GM19455 (cell line): ENCODE data around the gene APBB3.

Source experiments
- ATAC-seq: cut with Tn5 transposase; IDR thresholded peaks from one replicate; pipeline ENCODE4 v1.9.1; 2021; ENCODE audit not compliant: unreplicated experiment

The APBB3 gene

DNA sequence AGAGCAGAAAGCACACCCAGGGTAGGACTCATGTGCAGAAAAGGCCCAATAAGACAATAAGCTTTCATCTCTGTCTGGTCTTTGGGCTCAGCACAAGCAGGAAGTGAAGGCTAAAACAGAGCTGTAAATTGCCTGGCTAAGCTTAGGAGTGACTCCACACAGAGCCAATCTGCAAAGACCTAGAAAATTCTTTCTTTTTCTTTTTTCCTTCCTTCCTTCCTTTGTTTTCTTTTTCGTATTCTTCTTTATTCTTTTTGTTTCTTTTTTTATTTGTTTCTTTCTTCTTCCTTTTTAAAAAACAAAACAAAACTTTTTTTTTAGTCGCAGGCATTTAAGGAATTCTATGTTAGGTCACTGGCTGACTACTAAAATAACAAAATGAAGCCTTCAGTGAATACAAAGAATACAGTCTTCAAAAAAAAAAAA, 12.4 kb upstream of the APBB3 start:
- no peak for ATAC-seq

DNA sequence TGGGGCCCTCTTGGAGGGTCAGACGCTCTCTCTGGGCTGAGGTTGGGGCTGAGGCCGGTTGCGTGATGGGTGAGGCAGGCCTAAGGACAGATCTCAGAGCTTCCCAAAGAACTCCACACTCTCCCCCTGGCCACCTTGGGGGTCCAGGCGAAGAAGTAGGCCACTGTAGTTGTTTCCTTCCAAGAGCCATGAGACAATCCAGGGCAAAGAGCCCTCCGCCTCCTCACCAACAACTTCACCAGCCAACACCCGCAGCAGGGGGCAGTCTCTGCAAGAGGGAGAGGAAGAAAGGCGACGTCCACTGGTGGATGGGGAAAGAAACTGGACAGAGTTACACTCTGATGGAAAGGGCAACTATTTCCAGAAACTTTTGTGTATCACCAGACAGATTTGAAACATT, 10.9 kb upstream of the APBB3 start:
- no peak for ATAC-seq

DNA sequence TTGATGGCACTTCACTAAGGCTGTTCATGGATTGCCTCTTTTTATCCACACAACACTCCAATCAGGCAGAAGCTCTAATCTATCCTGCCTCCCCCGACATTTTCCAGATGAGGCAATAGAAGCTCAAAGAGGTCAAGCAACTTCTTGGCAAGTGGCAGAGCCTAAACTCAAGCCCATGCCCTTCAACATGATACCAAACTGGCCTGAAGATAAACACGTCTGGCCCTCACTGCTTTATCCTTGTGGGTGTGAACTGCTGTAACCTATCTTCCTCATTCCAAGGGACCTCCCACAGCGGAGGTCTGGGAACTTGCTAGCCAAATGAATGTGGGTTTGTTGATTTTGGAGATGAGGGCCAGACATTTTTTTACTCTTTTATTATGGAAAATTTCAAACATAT, 9.8 kb upstream of the APBB3 start:
- no peak for ATAC-seq

DNA sequence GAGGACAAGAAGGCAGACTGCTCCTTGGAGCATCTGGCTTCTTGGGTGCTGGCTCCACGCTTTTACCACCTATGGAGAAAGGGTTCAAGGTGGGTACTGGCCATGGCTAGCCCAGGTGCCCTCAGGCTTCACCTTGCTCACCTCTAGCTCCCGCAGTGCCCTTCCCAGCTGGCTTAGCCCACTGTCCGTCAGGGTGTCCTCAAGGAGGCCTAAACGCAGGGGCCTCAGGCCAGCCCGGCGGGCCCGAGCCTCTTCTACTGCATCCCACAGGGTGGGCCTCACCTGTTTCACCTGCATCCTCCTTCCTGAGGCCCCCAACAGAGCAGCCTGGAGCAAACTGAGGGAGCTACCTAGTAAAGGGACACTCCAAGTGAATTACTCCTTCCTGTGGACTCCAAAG, 9.3 kb upstream of the APBB3 start:
- no peak for ATAC-seq

DNA sequence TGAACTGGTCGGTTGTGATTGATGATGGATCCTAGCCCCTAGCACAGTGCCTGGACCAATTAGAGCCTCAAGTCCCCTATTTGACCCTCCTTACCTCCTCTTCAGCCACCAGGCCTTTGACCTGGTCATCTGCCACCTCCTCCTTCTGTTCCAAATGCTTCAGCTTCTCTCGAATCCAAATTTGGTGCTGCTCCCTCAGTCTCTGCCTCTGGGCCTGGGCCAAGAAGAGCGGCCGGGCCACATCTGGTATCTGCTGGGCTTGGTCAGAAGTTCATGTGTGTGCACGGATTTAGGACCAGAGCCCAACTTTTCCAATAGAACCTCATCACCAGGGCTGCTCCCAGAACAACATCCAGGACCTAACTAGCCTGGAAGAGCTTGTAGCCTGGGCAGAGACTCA, 6.7 kb upstream of the APBB3 start:
- no peak for ATAC-seq

DNA sequence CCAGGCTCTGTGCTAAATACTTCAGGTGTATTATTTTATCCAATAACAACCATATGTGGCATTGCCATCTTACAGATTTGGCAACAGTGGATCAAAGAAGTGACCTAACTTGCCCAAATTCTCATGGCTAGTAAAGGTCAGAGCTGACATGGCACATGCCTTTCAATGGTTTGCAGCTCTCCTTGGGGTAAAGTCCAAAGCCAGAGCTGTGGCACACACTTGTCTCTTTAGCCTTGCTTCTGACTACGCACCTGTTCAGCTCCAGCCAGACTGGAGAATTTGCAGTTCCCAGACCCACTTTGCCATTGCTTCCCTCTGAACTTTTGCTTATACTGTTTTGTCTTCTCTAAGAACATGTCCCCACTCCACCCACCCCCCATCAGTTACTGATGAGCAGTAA, 6.1 kb upstream of the APBB3 start:
- ATAC-seq = no peak

DNA sequence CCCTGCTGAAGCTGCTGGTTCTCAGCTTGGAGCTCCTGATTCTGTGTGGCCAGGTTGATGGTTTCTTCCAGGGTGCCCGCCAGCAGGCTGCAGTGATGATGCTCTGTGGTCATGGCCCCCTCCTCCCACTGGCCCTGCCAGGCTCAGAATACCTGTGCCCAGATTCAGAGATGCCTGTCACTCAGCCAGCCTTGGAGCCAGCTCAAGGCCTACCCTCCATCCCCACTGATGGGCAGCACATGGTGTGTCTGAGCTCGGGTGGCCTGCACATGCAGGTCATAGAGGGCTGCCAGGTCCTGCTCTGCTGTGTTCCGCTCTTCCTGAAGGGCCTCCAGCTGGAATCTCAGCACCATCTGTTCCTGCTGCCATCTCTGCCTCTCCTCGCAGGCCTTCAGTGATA, 5.7 kb upstream of the APBB3 start:
- ATAC-seq = no peak

DNA sequence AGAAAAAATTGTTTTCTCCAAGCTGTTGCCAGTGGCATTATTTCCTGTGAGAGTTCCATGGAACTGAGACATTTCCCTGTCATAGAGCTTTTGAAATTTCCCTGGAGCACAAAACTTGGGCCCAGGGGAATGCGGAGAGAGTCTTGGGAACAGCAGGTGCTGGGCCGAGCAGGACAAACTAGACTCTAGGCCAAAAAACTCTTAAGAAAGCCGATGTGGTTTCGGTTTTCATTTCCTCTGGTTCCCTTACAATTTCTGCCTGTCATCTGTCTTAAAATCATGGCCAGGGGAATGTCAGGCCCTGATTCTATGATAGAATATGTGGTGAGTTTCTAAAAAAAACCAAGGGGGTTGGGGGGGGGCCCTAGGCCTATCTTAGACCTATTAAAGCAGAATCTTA, 4.8 kb upstream of the APBB3 start:
- no peak for ATAC-seq

DNA sequence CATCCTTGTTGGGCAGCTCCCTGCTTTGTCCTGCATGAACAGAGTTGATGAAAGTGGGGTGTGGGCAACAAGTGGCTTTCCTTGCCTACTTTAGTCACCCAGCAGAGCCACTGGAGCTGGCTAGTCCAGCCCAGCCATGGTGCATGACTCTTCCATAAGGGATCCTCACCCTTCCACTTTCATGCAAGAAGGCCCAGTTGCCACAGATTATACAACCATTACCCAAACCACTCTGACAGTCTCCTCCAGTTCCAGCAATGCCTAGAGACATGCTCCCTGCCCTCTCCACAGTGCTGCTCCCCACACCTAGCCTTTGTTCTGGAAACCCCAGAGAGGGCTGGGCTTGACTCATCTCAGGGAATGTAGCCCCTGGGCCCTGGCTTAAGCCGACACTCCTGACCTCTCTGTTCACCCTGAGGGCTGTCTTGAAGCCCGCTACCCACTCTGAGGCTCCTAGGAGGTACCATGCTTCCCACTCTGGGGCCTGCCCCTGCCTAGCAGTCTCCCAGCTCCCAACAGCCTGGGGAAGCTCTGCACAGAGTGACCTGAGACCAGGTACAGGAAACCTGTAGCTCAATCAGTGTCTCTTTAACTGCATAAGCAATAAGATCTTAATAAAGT, 4.2 kb upstream of the APBB3 start:
- no peak for ATAC-seq

DNA sequence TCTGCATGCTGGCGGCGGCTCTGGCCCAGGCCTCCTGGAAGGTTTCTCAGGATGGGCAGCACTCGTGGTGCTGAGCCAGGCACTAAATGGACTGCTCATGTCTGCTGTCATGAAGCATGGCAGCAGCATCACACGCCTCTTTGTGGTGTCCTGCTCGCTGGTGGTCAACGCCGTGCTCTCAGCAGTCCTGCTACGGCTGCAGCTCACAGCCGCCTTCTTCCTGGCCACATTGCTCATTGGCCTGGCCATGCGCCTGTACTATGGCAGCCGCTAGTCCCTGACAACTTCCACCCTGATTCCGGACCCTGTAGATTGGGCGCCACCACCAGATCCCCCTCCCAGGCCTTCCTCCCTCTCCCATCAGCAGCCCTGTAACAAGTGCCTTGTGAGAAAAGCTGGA, 3.5 kb upstream of the APBB3 start:
- ATAC-seq = no peak

DNA sequence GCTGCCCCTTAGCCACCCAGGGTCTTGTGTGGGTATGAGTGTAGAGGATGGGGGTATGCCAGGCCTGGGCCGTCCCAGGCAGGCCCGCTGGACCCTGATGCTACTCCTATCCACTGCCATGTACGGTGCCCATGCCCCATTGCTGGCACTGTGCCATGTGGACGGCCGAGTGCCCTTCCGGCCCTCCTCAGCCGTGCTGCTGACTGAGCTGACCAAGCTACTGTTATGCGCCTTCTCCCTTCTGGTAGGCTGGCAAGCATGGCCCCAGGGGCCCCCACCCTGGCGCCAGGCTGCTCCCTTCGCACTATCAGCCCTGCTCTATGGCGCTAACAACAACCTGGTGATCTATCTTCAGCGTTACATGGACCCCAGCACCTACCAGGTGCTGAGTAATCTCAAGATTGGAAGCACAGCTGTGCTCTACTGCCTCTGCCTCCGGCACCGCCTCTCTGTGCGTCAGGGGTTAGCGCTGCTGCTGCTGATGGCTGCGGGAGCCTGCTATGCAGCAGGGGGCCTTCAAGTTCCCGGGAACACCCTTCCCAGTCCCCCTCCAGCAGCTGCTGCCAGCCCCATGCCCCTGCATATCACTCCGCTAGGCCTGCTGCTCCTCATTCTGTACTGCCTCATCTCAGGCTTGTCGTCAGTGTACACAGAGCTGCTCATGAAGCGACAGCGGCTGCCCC, 2.9 kb upstream of the APBB3 start:
- ATAC-seq = no peak

DNA sequence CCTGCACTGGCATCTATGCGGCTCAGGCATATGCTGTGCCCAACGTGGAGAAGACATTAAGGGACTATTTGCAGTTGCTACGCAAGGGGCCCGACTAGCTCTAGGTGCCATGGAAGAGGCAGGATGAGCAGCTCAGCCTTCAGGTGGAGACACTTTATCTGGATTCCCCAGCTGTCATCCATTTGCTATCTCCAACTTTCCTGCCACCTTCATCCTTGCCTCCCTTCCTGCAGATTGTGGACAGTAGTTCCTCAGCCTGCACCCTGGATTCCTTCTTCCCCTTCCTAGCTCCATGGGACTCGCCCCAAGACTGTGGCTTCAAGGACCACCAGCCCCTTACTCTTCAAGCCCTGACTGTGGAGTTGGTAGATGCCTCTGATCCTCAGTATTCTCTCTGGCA, 2.3 kb upstream of the APBB3 start:
- ATAC-seq = no peak

DNA sequence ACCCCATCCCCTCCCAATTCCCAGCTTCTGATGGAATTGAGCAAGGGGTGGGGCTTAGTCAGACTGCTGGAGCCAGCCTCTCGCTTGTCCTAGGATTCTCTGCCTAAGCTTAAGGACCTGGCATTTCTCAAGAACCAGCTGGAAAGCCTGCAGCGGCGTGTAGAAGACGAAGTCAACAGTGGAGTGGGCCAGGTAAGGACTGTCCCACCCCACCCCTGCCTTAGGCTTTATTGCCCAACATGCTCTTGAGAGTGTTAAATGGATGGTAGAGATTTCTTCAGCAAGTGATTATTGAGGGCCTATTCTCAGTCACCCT, 1.3 kb upstream of the APBB3 start:
- ATAC-seq = no peak

DNA sequence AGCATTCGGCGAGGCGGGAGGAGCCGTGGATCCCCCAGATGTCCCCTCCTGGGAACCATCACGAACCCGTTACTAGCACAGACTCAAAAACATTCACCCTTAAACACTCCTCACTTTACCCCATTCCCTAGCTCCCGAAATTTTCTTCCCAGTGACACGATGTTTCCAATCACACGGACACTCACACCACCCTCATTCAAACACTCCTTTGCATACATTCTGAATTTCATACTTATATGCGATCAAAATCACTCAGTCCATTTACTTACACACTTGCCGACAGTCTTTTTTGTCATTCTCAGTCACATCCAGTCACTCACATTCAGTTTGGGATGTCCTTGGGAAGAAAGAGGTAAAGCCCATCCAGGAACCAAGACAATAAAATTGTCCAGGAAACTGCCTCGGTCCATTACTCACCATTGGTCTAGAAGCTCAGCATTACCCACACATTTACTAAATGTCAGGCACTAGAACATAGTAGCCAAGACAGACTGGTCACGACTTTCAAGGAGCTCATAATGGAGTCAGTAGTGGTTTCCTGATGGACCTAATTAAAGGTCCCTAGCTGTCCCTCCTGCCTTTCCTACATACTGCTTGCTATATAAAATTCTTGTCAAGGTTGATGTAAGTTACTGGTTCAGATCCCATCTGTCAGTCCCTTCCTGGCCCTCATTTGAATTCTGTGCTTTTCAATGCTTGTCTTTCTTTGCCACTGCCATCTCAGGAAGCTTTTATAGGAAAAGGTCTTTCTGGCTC, 804 bp upstream of the APBB3 start:
- ATAC-seq = no peak

DNA sequence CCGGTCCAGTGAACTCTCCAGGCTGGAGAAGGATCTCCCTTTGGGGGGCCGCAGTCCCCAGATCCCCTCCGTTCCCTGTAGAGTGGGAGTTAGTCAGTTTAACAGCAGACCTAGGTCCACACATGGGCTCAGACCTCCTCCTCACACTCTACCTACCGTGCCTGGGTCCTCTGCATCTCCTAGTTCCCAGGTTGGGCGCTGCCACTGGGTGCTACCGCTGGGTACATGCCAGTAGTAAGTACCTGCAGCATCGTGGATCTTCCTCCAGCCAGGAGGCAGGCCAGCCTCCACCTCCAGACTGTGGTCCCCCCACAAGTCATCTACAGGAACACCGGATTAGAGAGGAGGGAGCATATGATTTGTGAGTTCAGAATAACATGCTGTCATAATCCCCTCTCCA, 802 bp downstream of the APBB3 start:
- ATAC-seq = no peak

DNA sequence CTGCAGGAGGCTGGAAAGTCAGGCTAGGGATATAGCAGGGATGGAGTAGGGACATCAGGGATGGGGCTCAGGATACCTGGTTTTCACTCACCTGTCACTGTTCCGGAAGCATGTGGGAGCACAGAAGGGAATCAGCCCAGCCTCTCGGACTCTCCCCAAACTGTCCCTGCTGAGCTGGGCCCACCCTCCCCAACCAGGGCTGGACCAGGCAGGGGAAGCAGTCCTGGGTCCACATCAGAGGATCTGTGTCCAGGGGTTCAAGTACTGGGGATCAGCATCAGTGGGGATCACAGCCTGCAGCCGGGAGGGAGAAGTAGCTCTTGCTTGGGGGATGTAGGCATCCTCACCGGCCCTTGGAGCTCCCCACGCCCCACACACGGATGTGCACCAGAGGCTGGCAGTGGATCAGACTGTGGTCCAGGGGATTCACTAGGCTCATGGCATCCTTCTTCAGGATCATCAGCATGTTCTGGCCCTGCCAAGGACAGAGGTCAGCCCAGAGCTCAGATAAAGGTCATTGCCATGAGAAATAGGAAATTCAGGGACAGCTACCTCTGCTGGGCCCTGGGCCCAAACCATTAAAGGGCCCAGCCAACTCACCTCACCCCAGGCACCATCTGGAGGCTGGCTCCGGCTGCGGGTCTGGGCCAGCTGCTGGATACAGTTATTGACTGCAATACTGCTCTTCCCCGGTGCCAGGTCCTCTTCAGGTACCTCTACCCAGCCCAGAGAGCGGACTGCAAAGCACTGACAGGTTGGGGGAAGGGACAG, 2.5 kb downstream of the APBB3 start:
- no peak for ATAC-seq

DNA sequence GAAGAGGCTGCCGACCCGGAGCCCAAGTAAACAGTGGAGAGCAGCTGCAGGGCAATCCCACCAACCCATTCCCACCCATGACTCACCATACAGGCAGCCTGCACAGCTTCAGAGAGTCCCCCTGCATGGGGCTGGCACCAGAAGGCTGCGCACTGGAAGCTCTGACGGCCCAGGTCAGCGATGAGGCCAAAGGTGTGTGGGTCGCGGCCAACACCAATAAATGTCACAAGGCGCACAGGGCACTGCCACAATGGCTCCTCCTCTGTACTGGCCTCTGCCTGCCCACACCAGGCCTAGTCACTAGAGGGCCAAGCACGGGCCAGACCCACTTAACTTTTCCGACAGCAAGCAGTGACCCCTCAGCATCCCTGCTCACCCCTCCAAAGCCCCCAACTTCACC, 4.2 kb downstream of the APBB3 start:
- ATAC-seq = no peak

DNA sequence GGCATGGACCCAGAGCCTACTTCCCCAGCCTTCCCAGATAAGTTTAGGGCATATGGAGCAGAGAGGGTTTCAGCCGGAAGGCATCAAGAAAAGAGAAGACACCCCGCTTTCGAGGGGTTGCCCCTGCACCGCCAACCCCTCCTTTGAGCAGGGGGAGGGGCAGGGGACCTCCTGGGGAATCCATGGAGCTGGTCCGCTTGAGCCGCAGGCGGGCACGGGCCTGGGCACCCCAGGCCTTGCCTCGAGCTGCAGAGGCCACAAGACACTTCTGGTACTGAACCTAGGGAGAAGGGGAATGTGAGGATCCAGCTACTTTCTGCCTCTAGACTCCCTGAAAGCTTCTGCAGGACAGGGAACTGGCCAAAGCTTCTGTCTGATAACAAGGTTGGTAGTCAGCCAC, 5.9 kb downstream of the APBB3 start:
- no peak for ATAC-seq

DNA sequence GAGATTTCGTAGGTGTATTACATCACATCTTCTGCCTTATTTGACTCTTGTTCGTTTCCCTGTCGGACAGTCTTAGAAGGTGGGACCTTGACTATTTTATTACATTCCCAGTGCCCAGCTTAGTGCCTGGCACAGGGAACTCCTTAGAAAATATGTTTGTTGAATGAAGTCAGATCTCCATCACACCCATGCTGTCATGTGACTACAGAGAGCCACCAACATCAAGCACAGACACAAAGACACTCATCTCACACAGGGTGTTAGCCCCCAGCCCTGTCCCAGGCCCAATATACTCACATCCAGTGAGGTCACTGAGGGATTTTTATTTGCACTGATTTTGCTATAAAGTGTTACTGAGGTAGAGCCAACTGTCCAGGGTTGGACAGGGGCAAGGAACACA, 6.4 kb downstream of the APBB3 start:
- ATAC-seq = no peak

DNA sequence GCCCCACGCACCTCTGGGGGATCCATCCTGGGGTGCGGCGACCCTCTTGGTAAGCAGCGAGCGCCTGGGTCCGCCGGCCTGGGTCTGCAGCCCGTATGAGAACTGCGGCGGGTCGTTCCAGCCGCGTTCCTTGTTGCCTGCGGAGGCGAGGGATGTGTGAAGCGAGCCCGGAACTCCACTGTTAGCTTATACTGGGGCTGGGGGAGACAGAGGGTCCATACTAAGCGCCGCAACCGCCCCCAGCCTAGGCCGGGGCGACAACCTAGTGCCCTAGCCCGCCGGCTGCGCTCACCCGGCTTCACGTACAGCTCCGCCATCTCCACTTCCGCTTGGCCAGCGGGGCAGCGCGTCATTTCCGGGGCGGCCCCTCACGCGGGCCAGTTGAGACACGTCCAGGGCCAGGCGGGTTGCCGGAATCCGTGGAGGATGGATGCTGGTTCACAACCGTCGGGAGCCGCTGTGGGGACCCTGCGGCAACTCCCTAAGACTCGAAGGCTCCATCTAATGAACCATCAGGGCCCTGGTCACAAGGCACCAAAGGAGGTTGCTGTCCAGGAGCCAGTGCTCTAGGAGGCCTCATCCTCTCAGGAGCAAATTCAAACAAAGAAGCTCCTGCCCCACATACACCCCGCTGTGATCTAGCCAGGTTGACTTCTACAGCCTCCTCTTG, 7.1 kb downstream of the APBB3 start, which contains the start of gene SRA1:
Gene SRA1, minus strand, starts transcription at position 338 of the 670 bp plus-strand sequence. Its CDS starts 21 bp downstream, at position 317.
- peak; percentile 97 for ATAC-seq

DNA sequence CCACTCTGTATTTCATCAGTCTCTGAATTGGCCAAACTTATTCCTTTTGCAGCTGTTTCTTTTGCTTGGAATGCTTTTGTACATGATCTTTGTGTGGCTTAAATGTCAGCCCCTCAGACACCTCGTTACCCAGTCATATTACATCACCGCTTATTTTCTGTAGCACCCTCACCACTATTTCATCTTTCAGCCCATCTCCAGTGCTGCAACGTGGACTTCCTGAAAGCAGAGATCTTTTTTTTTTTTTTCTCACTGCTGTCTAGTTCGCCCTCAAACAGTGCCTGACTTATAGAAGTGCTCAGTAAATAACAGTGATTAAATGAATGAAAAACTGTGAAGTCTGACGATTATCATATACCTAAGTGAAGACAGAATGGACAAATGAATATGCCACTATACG, 8.0 kb downstream of the APBB3 start:
- ATAC-seq = no peak
